Activated T-cell treated with anti-CD3 and anti-CD28 coated beads, Interleukin-2, amount 50 U/mL, for 48 hours (primary cell): Measurements from ENCODE around the gene PIP4P1.
"Not testable (repeated sequence)": the region's sequence is repeated elsewhere in the genome, so short reads cannot be mapped to it uniquely, and the experiment has no call there.

ENCODE experiments used
- DNase-seq, 2 experiments: peaks; one replicate each; pipeline ENCODE4 v3.0.0-alpha.2; 2020

Gene PIP4P1

GRCh38 chr14:20461225-20462141 lies at the start of gene PIP4P1:
Gene PIP4P1 (minus strand): TSS chr14:20461434. CDS start chr14:20461325, 109 bp downstream.
- DNase-seq, result peak; percentile 96 to 98

GRCh38 chr14:20508367-20508766 lies 47.1 kb upstream of the PIP4P1 start:
- no peak for DNase-seq

DNA sequence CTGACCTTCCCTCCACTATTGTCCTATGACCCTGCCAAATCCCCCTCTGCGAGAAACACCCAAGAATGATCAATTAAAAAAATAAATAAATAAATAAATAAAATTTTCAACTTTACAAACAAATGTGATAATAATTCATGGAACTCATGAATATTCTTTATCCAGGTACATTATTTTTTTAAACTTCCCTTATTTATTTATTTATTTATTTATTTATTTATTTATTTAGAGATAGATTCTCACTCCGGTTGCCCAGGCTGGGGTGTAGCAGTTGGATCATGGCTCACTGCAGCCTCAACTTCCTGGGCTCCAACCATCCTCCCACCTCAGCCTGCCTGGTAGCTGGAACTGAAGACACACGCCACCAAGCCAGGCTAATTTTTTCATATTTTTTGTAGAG lies 46.3 kb upstream of the PIP4P1 start:
- DNase-seq, result not testable (repeated sequence)

DNA sequence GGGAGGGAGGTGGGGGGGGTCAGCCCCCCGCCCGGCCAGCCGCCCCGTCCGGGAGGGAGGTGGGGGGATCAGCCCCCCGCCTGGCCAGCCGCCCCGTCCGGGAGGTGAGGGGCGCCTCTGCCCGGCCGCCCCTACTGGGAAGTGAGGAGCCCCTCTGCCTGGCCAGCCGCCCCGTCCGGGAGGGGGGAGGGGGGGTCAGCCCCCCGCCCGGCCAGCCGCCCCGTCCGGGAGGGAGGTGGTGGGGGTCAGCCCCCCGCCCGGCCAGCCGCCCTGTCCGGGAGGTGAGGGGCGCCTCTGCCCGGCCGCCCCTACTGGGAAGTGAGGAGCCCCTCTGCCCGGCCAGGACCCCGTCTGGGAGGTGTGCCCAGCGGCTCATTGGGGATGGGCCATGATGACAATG lies 45.5 kb upstream of the PIP4P1 start:
- DNase-seq, result not testable (repeated sequence)

DNA sequence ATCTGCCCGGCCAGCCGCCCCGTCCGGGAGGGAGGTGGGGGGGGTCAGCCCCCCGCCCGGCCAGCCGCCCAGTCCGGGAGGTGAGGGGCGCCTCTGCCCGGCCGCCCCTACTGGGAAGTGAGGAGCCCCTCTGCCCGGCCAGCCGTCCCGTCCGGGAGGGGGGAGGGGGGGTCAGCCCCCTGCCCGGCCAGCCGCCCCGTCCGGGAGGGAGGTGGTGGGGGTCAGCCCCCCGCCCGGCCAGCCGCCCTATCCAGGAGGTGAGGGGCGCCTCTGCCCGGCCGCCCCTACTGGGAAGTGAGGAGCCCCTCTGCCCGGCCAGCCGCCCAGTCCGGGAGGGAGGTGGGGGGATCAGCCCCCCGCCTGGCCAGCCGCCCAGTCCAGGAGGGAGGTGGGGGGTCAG lies 45.0 kb upstream of the PIP4P1 start:
- DNase-seq, result not testable (repeated sequence)

DNA sequence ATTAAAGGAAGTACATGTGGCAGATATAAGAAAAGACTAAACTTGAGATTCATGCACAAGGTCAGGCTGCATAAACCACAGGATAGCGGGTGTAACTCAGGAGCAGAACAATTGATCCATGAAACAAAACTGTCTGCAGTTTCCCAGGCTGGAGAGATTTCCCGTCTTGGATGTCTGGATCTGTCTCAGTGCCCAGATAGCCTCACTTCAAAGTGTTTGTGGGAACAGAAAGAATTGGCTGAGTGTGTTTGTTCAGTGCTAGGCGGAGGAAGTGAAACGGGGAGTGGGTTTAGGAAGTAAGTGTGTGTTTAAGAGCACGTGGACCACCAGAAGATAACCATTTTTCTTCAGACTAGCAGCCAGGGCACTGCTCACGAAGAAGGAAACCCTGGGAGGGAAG lies 42.7 kb upstream of the PIP4P1 start:
- no peak for DNase-seq

DNA sequence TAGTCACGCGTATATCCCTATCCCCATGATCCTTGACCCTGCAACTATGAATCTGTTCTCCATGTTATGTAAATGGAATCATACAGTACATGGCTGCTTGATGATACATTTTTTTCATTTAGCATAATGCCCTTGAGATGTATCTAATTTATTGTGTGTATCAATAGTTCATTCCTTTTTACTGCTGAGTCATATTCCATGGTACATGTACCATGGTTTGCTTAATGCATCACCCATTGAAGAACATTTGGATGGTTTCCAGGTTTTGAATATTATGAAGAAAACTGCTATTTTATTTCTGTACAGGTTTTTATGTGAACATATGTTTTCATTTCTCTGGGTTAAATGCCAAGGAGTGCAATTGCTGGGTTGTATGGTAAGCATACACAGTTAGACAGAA lies 40.1 kb upstream of the PIP4P1 start:
- DNase-seq, result no peak

GRCh38 chr14:20499881-20500280 lies 38.6 kb upstream of the PIP4P1 start:
- no peak for DNase-seq

DNA sequence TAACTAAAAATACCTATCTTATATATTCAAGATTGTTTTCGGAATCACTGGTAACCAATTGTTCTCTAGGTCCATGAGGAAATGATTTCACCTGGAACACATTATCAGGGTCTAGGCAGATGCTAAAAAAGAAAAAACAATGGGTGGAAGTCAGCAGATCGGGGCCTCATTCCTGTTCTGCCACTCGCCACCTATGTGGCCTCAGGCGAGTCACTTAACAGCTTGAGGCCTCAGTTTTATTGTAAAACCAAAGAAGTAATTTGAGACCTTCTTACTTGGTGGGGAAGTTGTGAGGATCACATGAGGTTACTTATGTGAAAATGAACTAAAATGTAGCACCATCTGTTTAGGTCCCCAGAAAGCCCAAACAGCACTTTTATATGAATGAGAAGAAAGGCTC lies 37.9 kb upstream of the PIP4P1 start:
- DNase-seq, result no peak

GRCh38 chr14:20498622-20499021 lies 37.4 kb upstream of the PIP4P1 start:
- DNase-seq, result no peak

DNA sequence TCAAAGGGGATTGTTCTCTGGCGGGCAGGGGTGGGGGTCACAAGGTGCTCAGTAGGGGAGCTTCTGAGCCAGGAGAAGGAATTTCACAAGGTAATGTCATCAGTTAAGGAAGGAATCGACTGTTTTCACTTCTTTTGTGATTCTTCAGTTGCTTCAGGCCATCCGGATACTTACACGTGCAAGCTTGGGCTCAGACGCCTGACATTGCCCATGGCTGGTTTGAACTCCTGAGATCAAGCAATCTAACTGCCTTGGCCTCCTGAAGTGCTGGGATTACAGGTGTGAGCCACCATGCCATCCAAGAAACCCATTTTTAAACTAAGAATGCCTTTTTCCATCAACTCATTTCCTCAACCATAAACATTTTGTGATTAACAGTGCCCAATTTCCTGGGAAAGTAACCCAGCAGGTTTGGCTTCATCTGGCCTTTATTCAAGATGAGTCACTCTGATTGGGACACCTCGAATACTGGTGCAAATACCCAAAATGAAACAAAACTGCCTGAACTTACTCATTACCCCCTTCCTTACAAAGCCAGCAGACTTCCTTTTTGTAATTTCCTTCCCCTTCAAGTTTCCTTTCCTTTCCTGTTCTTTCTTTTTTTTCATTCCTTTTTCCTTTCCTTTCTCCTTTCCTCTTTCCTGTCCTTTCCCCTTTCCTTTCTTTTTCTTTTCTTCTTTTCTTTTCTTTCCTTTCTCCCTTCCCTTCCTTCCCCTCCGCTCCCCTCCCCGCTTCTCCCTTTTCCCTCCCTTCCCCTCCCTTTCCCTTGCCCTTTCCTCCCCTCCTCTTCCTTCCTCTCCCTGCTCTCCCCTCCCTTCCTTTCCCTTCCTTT lies 33.9 kb upstream of the PIP4P1 start:
- no peak for DNase-seq

DNA sequence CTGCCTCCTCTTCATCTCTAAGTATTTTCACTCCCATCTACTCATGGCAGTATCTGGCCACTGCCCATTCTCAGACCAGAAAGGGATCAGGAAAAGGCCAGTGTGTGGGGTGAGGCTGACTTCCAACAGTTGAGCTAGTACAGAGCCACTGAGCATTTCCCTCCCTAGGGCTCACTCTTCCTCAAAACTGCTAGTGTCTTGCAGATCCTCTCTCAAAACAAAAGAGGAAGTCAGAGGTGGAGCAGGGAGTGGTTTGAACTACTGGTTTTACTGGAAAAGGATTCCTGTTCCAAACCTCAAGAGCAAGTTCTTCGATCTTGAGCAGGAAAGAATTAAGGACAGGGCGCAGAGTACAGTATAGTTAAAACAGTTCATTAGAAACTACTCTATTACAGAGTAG lies 32.4 kb upstream of the PIP4P1 start:
- no peak for DNase-seq

GRCh38 chr14:20492486-20492885 lies 31.3 kb upstream of the PIP4P1 start:
- DNase-seq, result no peak

- DNase-seq, result no peak
Observed at GRCh38 chr14:20490563-20490962, 29.3 kb upstream of the PIP4P1 start.

- DNase-seq, result no peak
Observed at GRCh38 chr14:20489093-20489994, 28.1 kb upstream of the PIP4P1 start.

DNA sequence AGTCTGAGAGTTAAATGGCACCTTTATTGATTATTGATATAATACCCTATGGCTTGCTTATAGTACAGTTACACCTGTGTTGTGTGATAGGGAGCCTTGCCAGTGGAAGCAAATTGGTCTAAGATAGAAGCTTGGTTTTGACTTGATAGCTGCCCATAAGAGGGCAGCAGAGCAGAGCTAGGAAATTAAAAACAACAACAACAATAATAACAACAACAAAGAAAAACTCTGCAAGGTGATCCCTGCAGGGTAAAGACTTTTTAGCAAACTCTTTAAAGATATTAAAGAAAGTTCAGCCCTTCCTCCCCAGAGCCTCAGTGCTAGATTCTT lies 26.1 kb upstream of the PIP4P1 start:
- DNase-seq, result no peak

GRCh38 chr14:20486684-20487395 lies 25.6 kb upstream of the PIP4P1 start:
- DNase-seq, result no peak

GRCh38 chr14:20485900-20486299 lies 24.7 kb upstream of the PIP4P1 start:
- DNase-seq, result no peak

DNA sequence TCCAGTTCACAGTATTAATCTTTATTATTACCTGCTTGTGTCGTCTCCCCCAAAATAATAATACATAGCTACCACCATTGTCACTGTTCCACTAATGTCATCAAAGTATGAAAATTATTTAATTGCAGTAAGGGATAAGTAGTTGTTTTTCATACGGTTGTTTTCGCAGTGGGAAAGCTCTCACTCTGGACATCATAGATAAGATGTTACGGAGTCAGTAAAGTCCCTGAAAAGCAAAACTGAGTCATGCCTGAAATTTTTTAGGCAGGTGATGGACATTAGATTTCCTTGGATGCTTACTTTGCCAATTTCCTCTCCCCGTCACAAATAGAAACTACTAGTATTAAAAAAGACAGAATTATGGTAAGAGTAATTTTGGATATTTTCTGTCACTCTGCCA lies 21.1 kb upstream of the PIP4P1 start:
- DNase-seq, result no peak

DNA sequence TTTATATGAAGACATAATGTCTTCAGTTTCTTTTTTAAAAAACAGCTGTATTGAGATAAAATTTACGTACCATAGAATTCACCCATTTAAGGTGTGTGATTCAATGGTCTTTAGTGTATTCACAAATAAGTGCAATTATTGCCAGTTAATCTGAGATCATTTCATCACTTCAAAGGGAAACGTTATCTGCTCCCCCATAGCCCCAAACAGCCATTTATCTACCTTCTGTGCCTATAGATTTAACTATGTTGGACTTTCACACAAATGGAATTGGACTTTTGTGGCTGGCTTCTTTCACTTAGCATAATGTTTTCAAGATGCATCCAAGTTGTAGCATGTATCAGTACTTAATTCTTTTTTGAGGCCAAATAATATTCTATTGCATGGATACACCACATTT lies 17.7 kb upstream of the PIP4P1 start:
- no peak for DNase-seq

DNA sequence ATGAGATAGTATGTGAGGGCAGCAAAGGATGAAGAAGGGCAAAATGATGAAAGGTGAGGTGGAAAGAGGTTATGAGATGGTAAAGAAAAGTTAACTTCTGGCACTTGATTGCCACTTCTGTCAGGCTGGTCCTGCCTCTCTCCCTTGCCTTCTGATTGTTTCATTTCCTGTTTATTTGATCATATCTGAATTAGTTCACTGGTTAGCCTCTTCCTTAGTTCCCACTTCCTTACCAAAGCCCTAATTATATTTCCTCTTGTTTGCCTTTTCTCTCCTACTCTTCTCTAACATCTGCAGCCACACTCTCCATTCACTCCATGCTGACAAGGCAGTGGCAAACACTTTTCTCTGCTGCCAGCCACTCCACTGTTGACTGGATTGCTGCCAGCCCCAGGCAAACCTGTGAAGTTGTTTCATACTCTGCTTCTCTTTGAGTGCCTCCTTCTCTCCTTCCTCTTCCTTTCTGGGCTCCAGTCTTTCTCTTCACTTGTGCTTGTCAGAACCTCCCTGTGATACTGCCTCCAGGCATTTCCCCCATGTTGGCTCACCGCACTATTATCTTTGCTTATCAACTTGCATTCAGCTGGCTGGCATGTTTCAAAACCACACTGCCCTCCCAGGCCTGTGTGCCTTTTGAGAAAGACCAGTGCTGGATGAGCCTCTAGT lies 16.1 kb upstream of the PIP4P1 start:
- no peak for DNase-seq

DNA sequence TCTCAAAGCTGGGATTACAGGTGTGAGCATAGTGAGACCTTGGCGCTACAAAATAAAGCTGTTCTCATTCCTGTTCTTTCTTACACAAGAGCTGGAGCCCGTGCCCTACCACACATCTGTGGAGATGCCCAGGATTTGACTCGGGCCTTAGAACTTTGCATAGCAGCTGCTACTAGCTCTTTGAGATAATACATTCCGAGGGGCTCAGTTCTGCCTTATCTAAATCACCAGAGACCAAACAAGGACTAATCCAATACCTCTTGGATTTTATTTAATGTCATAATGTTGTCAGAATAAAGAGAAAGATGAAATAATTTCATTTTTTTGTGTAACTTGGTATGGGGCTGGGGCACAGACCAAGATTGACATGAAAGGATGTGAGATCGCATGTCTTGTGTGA lies 15.5 kb upstream of the PIP4P1 start:
- DNase-seq, result no peak
